Measurements from ENCODE around the gene EIF4B. TPM values are rescaled to one million over a fixed set of nuclear protein-coding genes. Genes with fewer than 3 reads are reported as not detected.
"Not testable (repeated sequence)": the region's sequence is repeated elsewhere in the genome, so short reads cannot be mapped to it uniquely, and the experiment has no call there.

The EIF4B gene
- polyA plus RNA-seq, 1 donor from 2014 or later = 104 TPM

DNA sequence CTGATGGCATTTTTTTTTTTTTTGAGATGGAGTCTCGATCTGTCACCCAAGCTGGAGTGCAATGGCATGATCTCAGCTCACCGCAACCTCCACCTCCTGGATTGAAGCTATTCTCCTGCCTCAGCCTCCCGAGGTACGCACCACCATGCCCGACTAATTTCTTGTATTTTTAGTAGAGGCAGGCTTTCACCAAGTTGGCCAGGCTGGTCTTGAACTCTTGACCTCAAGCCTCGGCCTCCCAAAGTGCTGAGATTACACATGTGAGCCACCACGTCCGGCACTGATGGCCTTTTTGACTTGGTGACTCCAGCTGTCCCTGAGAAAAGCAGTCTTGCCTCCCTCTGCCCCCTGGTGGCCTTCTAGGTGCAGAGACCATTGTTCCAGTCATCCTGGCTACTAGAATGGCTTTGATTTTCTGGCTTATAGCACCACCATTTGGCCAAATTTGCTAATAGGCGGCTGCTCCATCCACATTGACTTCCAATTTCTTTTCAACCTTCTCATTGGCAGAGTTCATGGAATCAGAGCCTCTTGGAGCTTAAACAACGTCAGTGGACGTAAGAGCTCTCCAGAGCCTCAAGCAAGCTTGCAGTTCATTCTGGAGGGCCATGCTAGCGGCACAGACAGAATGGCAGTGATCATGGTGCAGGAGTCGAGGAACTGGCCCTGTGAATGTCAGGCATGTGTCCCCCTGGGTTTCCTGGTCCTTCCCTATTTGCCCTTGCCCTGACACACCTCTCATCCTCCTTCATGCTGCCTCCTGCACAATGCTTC is 25.4 kb upstream of the EIF4B start:
- Mint-ChIP-seq H3K4me1 (peaks cover 0 to 2% (median 2%) of the 10 kb centered on the region in 3 donors), H3K27ac (no peak overlapping the region), H3K4me3 (no peak overlapping the region), H3K27me3 (peaks cover 35% of the 10 kb centered on the region), H3K9me3 (no peaks in the 10 kb centered on the region), H3K36me3 (no peaks in the 10 kb centered on the region)

GRCh38 chr12:52984136-52984535 is 22.1 kb upstream of the EIF4B start:
- Mint-ChIP-seq H3K4me1 (peaks cover 0 to 2% (median 2%) of the 10 kb centered on the region in 3 donors), H3K27ac (no peak overlapping the region), H3K27me3 (peaks cover 18% of the 10 kb centered on the region), H3K9me3 (no peaks in the 10 kb centered on the region), H3K4me3 (no peak overlapping the region), H3K36me3 (no peaks in the 10 kb centered on the region)

- Mint-ChIP-seq H3K27me3 (peaks cover 8% of the 10 kb centered on the region), H3K36me3 (no peaks in the 10 kb centered on the region), H3K9me3 (no peaks in the 10 kb centered on the region), H3K4me3 (no peak overlapping the region), H3K4me1 (peaks cover 0 to 2% (median 0%) of the 10 kb centered on the region in 3 donors), H3K27ac (no peak overlapping the region)
These were observed 17.4 kb upstream of the EIF4B start for GRCh38 chr12:52988898-52989297.

- Mint-ChIP-seq H3K27ac (no peak overlapping the region), H3K4me3 (no peak overlapping the region), H3K36me3 (no peaks in the 10 kb centered on the region), H3K9me3 (no peaks in the 10 kb centered on the region), H3K4me1 (no peaks in the 10 kb centered on the region), H3K27me3 (peaks cover 5% of the 10 kb centered on the region)
These were observed 16.1 kb upstream of the EIF4B start for GRCh38 chr12:52990206-52990605.

- H3K36me3 Mint-ChIP-seq, H3K9me3 Mint-ChIP-seq, H3K27me3 Mint-ChIP-seq, H3K4me1 Mint-ChIP-seq, H3K4me3 Mint-ChIP-seq, H3K27ac Mint-ChIP-seq: not testable (repeated sequence)
These were observed 14.0 kb upstream of the EIF4B start for GRCh38 chr12:52992240-52992639.

DNA sequence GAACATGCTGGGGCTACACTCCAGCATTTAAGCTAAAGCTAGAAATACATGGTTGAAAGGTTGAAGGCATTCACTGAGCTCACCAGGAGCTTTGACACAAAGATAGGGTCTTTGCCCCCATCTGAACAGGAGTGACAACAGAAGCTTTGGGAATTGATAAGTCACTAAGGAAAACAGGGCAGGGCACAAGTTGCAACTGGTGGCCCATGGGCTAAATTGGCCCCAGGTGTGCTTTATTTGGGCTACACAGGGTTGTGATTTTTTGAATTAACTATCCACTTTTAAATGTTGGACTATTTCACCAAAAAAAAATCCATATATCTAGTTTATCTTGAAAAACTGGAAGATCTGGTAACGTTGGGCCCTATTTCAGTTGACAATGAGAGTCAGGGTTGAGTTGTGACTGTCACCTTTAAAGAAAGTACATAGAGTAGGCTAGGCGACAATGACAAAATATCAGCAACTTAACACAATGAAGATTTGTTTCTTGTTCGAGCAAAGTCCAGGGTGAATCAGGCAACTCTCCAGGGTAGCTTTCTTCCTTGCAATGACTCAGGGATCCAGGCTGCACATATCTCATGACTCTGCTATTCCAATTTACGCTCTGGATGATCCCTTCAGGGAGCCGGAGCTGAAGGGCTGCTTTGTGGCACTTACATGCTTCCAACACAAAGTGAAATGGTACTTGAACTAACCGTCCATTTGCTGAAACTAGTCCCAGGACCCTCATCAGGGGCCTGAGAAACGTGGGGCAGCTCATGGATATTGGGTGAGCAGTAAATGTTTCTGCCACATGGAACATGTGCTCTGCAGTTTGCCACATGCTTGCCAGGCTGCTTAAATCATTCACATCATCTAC is 13.3 kb upstream of the EIF4B start:
- Mint-ChIP-seq H3K27ac (no peak overlapping the region), H3K4me1 (no peaks in the 10 kb centered on the region), H3K36me3 (no peaks in the 10 kb centered on the region)

GRCh38 chr12:52993558-52993869 is 12.7 kb upstream of the EIF4B start:
- Mint-ChIP-seq H3K4me1 (no peaks in the 10 kb centered on the region), H3K4me3 (no peak overlapping the region), H3K36me3 (no peaks in the 10 kb centered on the region), H3K9me3 (no peaks in the 10 kb centered on the region), H3K27ac (no peak overlapping the region), H3K27me3 (peaks cover 2% of the 10 kb centered on the region)

More for the DNA sequence above, 13.3 kb upstream of the EIF4B start:
- Mint-ChIP-seq H3K9me3 (no peaks in the 10 kb centered on the region), H3K4me3 (no peak overlapping the region), H3K27me3 (no peaks in the 10 kb centered on the region)

GRCh38 chr12:53004178-53004577 is 2.1 kb upstream of the EIF4B start:
- Mint-ChIP-seq H3K27me3 (peaks cover 8% of the 10 kb centered on the region), H3K4me1 (peaks cover 22 to 24% (median 23%) of the 10 kb centered on the region in 3 donors), H3K9me3 (no peaks in the 10 kb centered on the region), H3K36me3 (peaks cover 4% of the 10 kb centered on the region), H3K4me3 (peak overlapping the region in 2 of 4 donors; percentile 83 to 97), H3K27ac (peak overlapping the region in 1 of 3 donors; percentile 82)

DNA sequence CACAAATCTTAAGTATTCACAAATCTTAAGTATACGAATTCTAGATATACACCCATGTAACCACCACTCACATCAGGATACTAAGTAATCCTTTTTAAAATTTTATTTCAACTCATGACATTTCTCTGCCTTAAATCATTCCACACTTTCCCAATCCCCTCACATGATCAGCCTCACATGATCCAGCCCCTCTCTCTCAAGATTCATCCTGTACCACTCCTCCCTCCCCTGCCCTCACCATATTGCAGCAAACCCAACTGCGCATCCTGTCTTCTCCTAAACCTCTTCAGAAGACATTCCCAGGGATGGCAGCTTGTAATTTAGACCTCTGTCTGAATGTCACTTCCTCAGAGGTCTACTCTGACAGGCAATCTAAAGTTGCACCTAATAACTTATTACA is 1.7 kb upstream of the EIF4B start:
- Mint-ChIP-seq H3K36me3 (peaks cover 4% of the 10 kb centered on the region), H3K9me3 (no peaks in the 10 kb centered on the region), H3K4me3 (peak overlapping the region in 3 of 4 donors; percentile 64 to 97 (median 83)), H3K4me1 (peaks cover 25 to 26% (median 25%) of the 10 kb centered on the region in 3 donors), H3K27me3 (peaks cover 4% of the 10 kb centered on the region), H3K27ac (peak overlapping the region in 1 of 3 donors; percentile 82)

DNA sequence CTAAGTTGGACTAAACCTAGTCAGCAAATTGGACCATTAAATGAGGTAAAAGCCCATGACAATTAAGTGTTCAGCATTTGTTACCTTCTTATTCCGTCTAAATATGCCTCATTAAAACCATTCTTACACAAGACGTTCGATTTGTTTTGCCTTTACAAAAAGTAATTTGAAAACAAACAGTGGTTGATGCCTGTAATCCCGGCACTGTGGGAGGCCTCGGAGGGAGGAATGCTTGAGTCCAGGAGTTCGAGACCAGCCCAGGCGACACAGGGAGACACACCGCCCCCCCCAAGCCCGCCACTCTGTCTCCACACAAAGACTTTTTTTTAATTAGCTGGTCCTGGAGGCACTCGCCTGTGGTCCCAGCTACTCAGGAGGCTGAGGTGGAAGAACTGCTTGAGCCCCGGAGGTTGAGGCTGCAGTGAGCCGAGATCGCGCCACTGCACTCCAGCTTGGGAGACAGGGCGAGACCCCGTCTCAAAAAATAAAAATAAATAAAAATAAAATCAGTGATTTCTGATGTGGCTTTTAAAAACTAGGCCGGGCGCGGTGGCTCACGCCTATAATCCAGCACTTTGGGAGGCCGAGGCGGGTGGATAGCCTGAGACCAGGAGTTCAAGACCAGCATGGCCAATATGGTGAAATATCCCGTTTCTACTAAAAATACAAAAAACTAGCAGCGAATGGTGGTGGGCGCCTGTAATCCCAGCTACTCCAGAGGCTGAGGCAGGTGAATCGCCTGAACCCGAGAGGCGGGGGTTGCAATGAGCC is 856 bp upstream of the EIF4B start:
- no peaks in the 10 kb centered on the region for H3K9me3 Mint-ChIP-seq
- H3K27ac Mint-ChIP-seq = peak overlapping the region; percentile 99 to 100 (median 100)
- H3K27me3 Mint-ChIP-seq = no peaks in the 10 kb centered on the region
- H3K36me3 Mint-ChIP-seq = peaks cover 4% of the 10 kb centered on the region
- H3K4me1 Mint-ChIP-seq = peaks cover 32 to 35% (median 32%) of the 10 kb centered on the region in 3 donors
- H3K4me3 Mint-ChIP-seq = peak overlapping the region; percentile 97 to 99 (median 98)

- H3K9me3 Mint-ChIP-seq = no peaks in the 10 kb centered on the region
- peaks cover 38 to 44% (median 42%) of the 10 kb centered on the region in 3 donors for H3K4me1 Mint-ChIP-seq
- H3K4me3 Mint-ChIP-seq = peak overlapping the region; percentile 97 to 99 (median 98)
- H3K36me3 Mint-ChIP-seq = peaks cover 4% of the 10 kb centered on the region
- no peaks in the 10 kb centered on the region for H3K27me3 Mint-ChIP-seq
- H3K27ac Mint-ChIP-seq = peak overlapping the region; percentile 99 to 100 (median 100)
These were observed 604 bp downstream of the EIF4B start for GRCh38 chr12:53006810-53007309.

DNA sequence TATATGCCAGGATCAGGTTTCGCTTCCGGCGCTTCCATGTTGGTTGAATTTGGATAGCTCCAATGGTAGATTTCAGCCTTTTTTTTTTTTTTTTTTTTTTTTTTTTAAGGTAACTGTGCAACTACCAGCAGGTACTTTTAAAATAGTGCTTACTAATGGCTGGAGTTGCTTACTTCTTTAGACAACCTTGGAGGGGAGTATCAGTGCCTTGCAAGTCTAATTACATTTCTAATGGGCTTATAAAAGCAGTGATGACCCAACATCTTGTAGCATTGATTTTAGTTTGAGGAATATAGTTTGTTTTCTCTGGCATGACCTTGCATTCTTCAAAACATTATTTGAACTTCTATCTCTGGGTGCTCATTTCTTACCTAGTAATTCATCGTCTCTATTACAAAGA is 1.1 kb downstream of the EIF4B start:
- Mint-ChIP-seq H3K9me3 (no peaks in the 10 kb centered on the region), H3K4me3 (peak overlapping the region; percentile 97 to 99 (median 98)), H3K27ac (peak overlapping the region; percentile 99 to 100 (median 100))

DNA sequence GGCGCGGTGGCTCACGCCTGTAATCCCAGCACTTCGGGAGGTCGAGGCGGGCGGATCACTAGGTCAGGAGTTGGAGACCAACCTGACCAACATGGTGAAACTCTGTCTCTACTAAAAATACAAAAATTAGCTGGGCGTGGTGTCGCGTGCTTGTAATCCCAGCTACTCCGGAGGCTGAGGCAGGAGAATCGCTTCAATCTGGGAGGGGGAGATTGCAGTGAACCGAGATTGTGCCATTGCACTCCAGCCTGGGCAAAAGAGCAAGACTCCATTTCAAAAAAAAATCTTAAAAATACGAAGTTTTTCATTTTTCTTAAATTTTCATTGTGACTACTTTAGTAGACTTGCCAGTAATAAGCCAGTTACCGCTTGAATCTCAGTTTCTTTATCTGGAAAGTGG is 2.5 kb downstream of the EIF4B start:
- not testable (repeated sequence) for H3K9me3 Mint-ChIP-seq, H3K36me3 Mint-ChIP-seq, H3K27me3 Mint-ChIP-seq
- Mint-ChIP-seq H3K4me1 (peaks cover 43 to 52% (median 44%) of the 10 kb centered on the region in 3 donors), H3K27ac (peak overlapping the region in 1 of 3 donors; percentile 100), H3K4me3 (peak overlapping the region; percentile 45 to 97 (median 82))

More for the DNA sequence above, 1.1 kb downstream of the EIF4B start:
- H3K27me3 Mint-ChIP-seq = no peaks in the 10 kb centered on the region
- H3K36me3 Mint-ChIP-seq = peaks cover 4% of the 10 kb centered on the region
- peaks cover 38 to 46% (median 43%) of the 10 kb centered on the region in 3 donors for H3K4me1 Mint-ChIP-seq

DNA sequence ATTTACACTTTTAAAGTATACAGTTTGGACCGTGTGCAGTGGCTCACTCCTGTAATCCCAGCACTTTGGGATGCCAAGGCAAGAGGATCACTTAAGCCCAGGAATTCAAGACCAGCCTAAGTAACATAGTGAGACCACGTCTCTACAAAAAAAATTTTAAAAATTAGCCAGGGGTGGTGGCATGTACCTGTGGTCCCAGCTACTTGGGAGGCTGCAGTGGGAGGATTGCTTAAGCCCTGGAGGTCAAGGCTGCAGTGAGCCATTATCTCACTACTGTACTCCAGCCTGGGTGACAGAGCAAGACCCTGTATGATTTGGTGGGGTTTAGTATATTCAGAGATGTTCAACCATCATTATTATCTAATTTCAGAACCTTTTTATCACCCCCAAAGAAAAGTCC is 4.7 kb downstream of the EIF4B start:
- Mint-ChIP-seq H3K36me3 (peaks cover 6% of the 10 kb centered on the region), H3K4me3 (peak overlapping the region in 1 of 4 donors; percentile 33), H3K27me3 (no peaks in the 10 kb centered on the region), H3K9me3 (no peaks in the 10 kb centered on the region), H3K4me1 (peaks cover 44 to 50% (median 49%) of the 10 kb centered on the region in 3 donors), H3K27ac (peak overlapping the region in 1 of 3 donors; percentile 42)
